Activated T-helper 17 cell treated with anti-CD3 and anti-CD28 coated beads, Interleukin-2, amount 50 U/mL, for 72 hours (primary cell): Measurements from ENCODE around the gene STAT6. TPM values are rescaled to one million over a fixed set of nuclear protein-coding genes. Genes with fewer than 3 reads are reported as not detected.
"Not testable (repeated sequence)": the region's sequence is repeated elsewhere in the genome, so short reads cannot be mapped to it uniquely, and the experiment has no call there.

Experiments used
- ATAC-seq: fragments of 150-1000 bp; cut with Tn5 transposase; replicated peaks from 2 replicates; pipeline ENCODE4 v1.10.0; 2021; ENCODE audit warnings: mild to moderate bottlenecking, moderate library complexity
- H3K27ac Mint-ChIP-seq: one replicate; pipeline ENCODE4 v1.8.0; 2022; ENCODE audit warnings: mixed read lengths
- H3K27me3 Mint-ChIP-seq: one replicate; pipeline ENCODE4 v1.8.0; 2022; ENCODE audit warnings: mixed read lengths
- H3K36me3 Mint-ChIP-seq: one replicate; pipeline ENCODE4 v1.8.0; 2022; ENCODE audit warnings: low read depth, mild to moderate bottlenecking, mixed read lengths
- H3K4me1 Mint-ChIP-seq: one replicate; pipeline ENCODE4 v1.8.0; 2022; ENCODE audit warnings: mixed read lengths
- H3K4me3 Mint-ChIP-seq: one replicate; pipeline ENCODE4 v1.8.0; 2022; ENCODE audit warnings: mild to moderate bottlenecking, mixed read lengths
- H3K9me3 Mint-ChIP-seq: one replicate; pipeline ENCODE4 v1.8.0; 2022; ENCODE audit warnings: mixed read lengths
- total RNA-seq, 2 donors: library from RNA; stranded (reverse); gene quantifications; one replicate each; pipeline ENCODE4 v1.2.3, GENCODE V29; 2022

The STAT6 gene
- total RNA-seq, 2 donors from 2014 or later, result 177 to 332 TPM

- no peak overlapping the region for H3K27ac Mint-ChIP-seq
- no peak overlapping the region for H3K4me3 Mint-ChIP-seq
Measured at GRCh38 chr12:57124261-57124877, 13.2 kb upstream of the STAT6 start.

GRCh38 chr12:57123813-57124212, 12.7 kb upstream of the STAT6 start:
- H3K27ac Mint-ChIP-seq, result no peak overlapping the region
- H3K9me3 Mint-ChIP-seq, result peaks cover 8% of the 10 kb centered on the region
- H3K4me3 Mint-ChIP-seq, result no peak overlapping the region
- H3K4me1 Mint-ChIP-seq, result peaks cover 11% of the 10 kb centered on the region
- H3K27me3 Mint-ChIP-seq, result no peaks in the 10 kb centered on the region
- H3K36me3 Mint-ChIP-seq, result no peaks in the 10 kb centered on the region
- no peak for ATAC-seq

More at GRCh38 chr12:57124261-57124877, 13.2 kb upstream of the STAT6 start:
- ATAC-seq, result peak; percentile 54
- no peaks in the 10 kb centered on the region for H3K27me3 Mint-ChIP-seq
- no peaks in the 10 kb centered on the region for H3K36me3 Mint-ChIP-seq
- H3K9me3 Mint-ChIP-seq, result peaks cover 8% of the 10 kb centered on the region
- H3K4me1 Mint-ChIP-seq, result peaks cover 6% of the 10 kb centered on the region

DNA sequence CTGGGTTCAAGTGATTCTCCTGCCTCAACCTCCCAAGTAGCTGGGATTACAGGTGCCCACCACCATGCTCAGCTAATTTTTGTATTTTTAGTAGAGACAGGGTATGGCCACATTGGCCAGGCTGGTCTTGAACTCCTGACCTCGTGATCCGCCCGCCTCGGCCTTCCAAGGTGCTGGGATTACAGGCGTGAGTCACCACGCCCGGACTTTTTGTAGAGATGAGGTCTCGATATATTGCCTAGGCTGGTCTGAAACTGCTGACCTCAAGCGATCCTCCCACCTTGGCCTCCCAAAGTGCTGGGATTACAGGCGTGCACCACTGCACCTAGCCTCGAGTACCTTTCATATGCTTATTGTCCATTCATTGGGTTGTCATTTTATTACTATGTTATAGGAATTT, 9.6 kb upstream of the STAT6 start:
- not testable (repeated sequence) for H3K27ac Mint-ChIP-seq, H3K4me3 Mint-ChIP-seq, ATAC-seq, H3K27me3 Mint-ChIP-seq, H3K36me3 Mint-ChIP-seq, H3K9me3 Mint-ChIP-seq
- H3K4me1 Mint-ChIP-seq, result peaks cover 11% of the 10 kb centered on the region

GRCh38 chr12:57119294-57120085, 8.3 kb upstream of the STAT6 start:
- no peak for ATAC-seq
- peak overlapping the region; percentile 44 for H3K27ac Mint-ChIP-seq
- no peaks in the 10 kb centered on the region for H3K27me3 Mint-ChIP-seq

GRCh38 chr12:57118711-57119271, 7.6 kb upstream of the STAT6 start:
- H3K9me3 Mint-ChIP-seq, result peaks cover 2% of the 10 kb centered on the region
- ATAC-seq, result peak; percentile 85
- H3K27ac Mint-ChIP-seq, result peak overlapping the region; percentile 44
- no peaks in the 10 kb centered on the region for H3K36me3 Mint-ChIP-seq
- H3K4me3 Mint-ChIP-seq, result no peak overlapping the region
- H3K4me1 Mint-ChIP-seq, result peaks cover 5% of the 10 kb centered on the region
- no peaks in the 10 kb centered on the region for H3K27me3 Mint-ChIP-seq

More at GRCh38 chr12:57119294-57120085, 8.3 kb upstream of the STAT6 start:
- no peaks in the 10 kb centered on the region for H3K36me3 Mint-ChIP-seq
- H3K4me3 Mint-ChIP-seq, result no peak overlapping the region
- H3K9me3 Mint-ChIP-seq, result peaks cover 8% of the 10 kb centered on the region
- H3K4me1 Mint-ChIP-seq, result peaks cover 11% of the 10 kb centered on the region

- H3K36me3 Mint-ChIP-seq, result peaks cover 2% of the 10 kb centered on the region
- no peak overlapping the region for H3K4me3 Mint-ChIP-seq
- no peak overlapping the region for H3K27ac Mint-ChIP-seq
- ATAC-seq, result no peak
- no peaks in the 10 kb centered on the region for H3K27me3 Mint-ChIP-seq
- H3K4me1 Mint-ChIP-seq, result peaks cover 12% of the 10 kb centered on the region
- H3K9me3 Mint-ChIP-seq, result no peaks in the 10 kb centered on the region
Measured at GRCh38 chr12:57116580-57117281, 5.6 kb upstream of the STAT6 start.

- H3K27ac Mint-ChIP-seq, result peak overlapping the region; percentile 98
- peak overlapping the region; percentile 98 for H3K4me3 Mint-ChIP-seq
- peaks cover 41% of the 10 kb centered on the region for H3K36me3 Mint-ChIP-seq
- H3K9me3 Mint-ChIP-seq, result no peaks in the 10 kb centered on the region
- no peaks in the 10 kb centered on the region for H3K27me3 Mint-ChIP-seq
- H3K4me1 Mint-ChIP-seq, result peaks cover 18% of the 10 kb centered on the region
- peak; percentile 72 for ATAC-seq
Measured at GRCh38 chr12:57112492-57113294, 1.5 kb upstream of the STAT6 start.

GRCh38 chr12:57110104-57111030, 795 bp downstream of the STAT6 start:
- H3K27me3 Mint-ChIP-seq, result no peaks in the 10 kb centered on the region
- H3K4me3 Mint-ChIP-seq, result peak overlapping the region; percentile 98
- ATAC-seq, result peak; percentile 45
- H3K9me3 Mint-ChIP-seq, result no peaks in the 10 kb centered on the region
- H3K4me1 Mint-ChIP-seq, result peaks cover 32% of the 10 kb centered on the region
- H3K27ac Mint-ChIP-seq, result peak overlapping the region; percentile 98
- H3K36me3 Mint-ChIP-seq, result peaks cover 64% of the 10 kb centered on the region

- Mint-ChIP-seq H3K36me3 (peaks cover 73% of the 10 kb centered on the region), H3K9me3 (no peaks in the 10 kb centered on the region), H3K27ac (peak overlapping the region; percentile 98), H3K4me3 (peak overlapping the region; percentile 98), H3K4me1 (peaks cover 32% of the 10 kb centered on the region), H3K27me3 (no peaks in the 10 kb centered on the region)
- ATAC-seq, result no peak
Measured at GRCh38 chr12:57109207-57110103, 1.7 kb downstream of the STAT6 start.

- H3K27me3 Mint-ChIP-seq, result no peaks in the 10 kb centered on the region
Measured at GRCh38 chr12:57107456-57108155, 3.6 kb downstream of the STAT6 start.

DNA sequence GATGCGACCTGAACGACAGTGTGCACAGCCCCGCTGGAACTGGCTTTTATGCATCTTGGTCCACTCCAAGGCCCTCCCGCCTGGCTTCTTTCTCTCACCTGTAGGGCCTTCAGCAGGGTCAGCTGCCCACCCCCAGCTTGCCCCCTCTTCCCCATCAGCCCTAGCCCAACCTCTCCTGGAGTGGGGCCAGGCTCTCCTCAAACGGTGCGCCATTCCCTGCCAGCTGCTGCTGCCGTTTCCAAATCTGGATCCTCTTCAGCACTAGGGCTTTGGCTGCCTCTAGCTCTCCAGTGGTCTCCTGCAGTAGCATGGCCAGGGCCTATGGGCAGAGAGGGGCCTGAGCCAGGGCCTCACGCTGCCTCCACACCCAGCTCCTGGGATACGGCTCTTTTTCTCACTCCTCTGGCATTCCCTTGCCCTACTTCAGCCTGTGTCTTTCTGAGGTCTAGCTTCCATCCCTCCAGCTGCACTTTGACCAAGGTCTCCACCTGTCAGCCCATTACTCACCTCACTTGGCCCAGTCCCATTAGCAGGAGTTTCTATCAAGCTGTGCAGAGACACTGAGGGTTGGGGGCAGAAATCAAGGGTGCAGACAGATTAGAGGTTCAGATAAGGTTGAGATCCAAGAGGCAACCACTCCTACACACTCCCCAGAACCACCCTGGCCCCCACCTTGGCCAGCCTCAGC, 5.0 kb downstream of the STAT6 start:
- peak overlapping the region; percentile 77 for H3K27ac Mint-ChIP-seq
- no peak overlapping the region for H3K4me3 Mint-ChIP-seq
- peaks cover 25% of the 10 kb centered on the region for H3K4me1 Mint-ChIP-seq
- no peak for ATAC-seq
- H3K36me3 Mint-ChIP-seq, result peaks cover 99% of the 10 kb centered on the region
- H3K9me3 Mint-ChIP-seq, result no peaks in the 10 kb centered on the region
- H3K27me3 Mint-ChIP-seq, result no peaks in the 10 kb centered on the region

More at GRCh38 chr12:57107456-57108155, 3.6 kb downstream of the STAT6 start:
- Mint-ChIP-seq H3K27ac (peak overlapping the region; percentile 77), H3K9me3 (no peaks in the 10 kb centered on the region), H3K4me1 (peaks cover 28% of the 10 kb centered on the region), H3K36me3 (peaks cover 92% of the 10 kb centered on the region), H3K4me3 (peak overlapping the region; percentile 98)
- ATAC-seq, result no peak
